Stimulated activated CD8-positive, alpha-beta memory T cell treated with anti-CD3 and anti-CD28 coated beads, Interleukin-7, amount 100 ng/mL, for 1 hour (primary cell): Measurements from ENCODE around the gene ARHGAP40.

ENCODE experiments used
- DNase-seq, 2 donors: peaks; one replicate each; pipeline ENCODE4 v3.0.0-alpha.2; 2020; ENCODE audit warnings: low read depth in 2 of 2

Gene ARHGAP40

DNA sequence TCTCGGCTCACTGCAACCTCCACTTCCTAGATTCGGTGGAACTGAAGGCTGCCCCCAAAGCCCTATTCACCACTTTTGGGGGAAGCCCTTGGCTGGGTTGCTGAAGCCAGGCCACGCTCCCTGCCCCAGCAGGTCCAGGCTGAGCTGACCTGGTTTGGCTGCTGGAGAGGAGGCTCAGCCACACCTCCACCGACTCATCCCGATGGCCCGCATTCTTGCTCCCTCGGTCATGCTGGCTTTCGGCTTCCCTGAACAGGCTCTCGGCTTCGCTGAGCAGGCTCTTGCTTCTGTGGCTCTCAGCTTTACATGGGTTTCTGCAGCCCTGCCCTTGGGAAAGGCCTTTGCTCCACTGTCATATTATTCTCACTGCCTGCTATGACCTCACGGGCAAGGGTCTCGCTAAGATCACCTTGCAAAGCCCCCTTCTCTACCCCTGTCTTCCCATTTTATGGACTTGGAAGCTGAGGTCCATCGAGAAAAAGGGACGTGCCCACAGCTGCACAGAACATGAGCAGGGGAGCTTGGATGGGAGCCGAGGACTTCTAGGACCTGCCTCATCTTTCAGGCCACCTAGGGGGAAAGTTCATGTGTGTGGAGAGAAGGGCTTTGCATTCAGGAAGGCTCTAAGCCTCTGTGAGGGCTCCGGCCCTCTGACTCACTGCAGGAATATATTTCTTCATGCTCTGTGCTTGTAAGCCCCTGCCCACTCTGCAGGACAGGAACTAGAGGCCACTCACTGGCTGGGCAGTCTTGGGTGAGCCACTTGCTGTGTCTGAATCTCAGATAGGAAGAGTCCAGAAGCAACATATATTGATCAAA lies 15.6 kb downstream of the ARHGAP40 start:
- DNase-seq, result no peak

DNA sequence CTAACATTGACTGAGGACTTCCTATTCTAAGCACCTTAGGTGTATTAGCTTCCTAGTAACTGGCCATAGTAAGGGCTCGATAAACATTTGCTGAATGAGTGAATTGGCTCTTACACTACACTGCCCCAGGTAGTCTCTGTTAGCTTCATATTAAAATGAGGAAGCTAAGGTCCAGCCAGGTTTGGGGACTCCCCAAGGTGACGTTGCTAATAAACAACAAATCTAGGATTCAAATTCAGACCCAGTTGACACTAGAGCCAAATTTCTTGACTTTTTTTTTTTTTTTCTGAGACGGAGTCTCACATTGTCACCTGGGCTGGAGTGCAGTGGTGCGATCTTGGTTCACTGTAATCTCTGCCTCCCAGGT lies 16.2 kb downstream of the ARHGAP40 start:
- no peak for DNase-seq

DNA sequence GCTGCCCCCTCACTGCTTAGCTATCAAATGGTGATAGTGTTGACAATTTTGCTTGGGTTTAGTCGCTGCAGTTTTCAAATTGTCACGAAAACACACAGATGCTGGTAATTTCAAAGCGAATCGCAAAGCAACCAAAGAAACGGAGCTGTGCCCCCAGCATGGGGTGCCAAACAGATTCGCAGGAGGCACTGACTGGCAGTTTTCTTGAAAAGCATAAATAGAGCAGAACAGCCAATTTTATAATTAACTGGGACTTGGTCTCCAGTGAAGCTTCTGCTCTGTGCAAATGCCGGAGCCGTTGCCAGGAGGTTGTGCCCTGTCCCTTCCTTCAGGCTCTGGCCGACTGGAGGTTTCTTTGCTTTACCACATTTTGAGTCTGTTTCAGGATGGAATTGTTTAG lies 18.8 kb downstream of the ARHGAP40 start:
- no peak for DNase-seq

DNA sequence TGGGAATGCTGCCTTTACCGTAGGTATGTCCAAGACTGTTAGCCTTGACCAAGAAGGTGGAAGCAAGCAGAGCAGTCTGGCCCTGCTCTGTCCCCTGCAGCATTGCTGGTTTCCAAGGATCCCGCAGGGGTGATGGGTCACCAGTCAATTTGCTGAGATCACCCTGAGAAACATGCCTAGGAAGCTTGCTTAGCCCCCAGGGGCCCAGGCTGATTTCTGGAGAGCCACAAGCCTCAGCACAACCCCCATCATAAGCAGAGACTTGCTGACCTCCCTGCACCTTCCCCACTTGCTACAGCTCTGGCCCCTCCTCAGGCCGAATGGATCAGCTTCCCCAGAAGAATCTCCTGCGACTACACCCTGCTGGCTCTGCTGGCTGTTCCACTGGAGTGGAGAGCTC lies 21.5 kb downstream of the ARHGAP40 start:
- DNase-seq, result no peak

DNA sequence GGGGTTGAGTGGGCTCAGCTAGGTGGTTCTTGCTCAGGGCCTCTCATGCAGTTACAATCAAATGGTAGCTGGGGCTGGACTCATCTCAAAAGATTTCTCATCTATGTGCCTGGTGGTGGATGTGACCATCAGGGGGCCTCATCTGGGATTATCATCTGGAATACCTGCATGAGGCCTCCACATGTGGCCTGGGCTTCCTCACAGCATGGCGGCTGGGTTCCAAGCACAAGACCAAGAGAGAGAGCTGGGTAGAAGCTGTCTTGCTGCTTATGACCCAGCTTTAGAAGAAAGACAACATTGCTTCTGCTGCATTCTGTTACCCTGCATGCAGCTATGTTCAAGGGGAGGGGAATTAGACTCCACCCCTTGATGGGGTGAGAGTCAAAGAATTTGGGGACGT lies 22.5 kb downstream of the ARHGAP40 start:
- no peak for DNase-seq

DNA sequence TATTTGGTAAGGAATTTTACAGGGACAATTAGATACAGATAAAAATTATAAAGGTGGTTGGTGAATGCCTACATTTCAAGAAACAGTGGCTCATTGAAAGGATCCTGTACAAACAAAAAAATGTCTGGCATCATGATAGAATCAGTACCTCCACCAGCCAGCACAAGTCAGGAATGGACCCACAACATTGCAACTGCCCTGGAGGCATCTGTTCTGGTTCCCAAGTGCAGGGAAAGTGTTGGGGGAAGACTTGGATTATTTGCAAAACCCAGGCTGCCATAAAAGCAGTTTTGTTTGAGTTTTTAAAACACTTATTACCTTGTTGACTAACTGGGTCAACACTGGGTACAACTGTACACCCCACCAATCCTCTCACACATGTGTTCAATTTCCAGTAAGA lies 24.3 kb downstream of the ARHGAP40 start:
- no peak for DNase-seq

DNA sequence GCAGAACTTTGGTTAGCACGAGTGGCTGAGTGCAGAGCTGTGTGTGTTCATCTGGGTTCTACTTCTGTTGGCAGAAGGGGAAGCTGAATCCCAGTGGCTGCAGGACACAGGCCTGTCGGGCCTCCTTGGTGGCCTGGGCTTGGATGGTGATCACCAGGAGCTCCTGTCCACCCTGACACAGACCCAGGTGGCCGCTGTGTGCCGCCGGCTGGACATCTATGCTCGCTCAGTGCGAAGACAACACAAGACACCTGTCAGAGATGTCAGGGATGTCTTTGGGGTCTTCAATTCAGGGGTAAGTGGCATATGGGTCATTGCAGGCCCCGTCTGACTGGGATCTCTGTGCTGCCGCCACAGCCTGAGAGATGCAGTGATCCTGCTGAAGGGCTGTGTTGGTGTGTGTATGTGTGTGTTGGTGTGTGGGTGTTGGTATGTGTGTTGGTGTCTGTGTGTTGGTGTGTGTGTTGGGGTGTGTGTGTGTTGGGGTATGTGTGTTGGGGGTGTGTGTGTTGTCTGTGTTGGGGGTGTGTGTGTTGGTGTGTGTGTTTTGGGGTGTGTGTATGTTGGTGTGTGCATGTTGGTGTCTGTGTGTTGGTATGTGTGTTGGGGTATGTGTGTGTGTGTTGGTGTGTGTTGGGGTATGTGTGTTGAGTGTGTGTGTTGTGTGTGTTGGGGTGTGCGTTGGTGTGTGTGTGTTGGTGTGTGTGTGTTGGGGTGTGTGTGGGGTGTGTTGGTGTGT lies 25.5 kb downstream of the ARHGAP40 start:
- DNase-seq, result no peak

DNA sequence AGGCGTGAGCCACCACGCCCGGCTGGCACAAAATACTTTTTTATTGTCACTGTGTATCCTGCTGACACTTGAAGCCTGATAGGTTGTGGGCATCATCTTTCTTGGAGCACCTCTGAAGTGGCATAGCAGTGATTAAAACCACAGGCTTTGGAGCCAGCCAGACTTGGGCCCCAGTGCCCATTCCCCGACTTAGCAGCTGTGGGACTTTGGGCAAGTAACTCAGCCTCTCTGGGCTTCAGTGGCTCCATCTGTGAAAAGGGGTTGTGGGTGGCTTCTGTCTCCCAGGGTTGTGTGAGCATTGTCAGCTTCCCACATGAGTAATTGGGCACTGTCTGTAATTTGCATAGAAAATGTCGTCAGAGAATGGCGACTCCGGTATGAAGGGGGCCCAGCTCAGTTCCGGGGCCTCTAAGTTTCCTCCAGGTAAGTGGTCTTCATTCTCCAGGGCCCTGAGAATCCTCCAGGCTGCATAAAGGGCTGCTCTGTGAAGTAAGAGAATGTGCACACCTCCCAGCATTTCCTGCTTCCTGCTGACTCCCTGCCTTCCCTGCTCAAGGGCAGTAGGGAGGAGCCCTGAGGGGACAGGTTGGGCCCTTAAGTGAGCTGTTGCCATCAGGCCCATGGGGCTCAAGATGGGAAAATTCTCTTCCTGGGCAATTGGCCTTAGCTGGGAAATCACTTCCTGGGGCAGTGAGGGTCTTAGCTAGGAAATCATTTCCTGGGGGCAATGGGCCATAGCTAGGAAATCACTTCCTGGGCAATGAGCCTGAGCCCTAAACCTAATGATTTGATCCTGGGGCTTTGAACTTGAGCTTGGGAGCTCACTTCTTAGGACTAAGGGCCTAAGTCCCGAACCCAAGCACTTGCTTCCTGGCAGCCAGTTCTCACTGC lies 27.2 kb downstream of the ARHGAP40 start:
- no peak for DNase-seq

DNA sequence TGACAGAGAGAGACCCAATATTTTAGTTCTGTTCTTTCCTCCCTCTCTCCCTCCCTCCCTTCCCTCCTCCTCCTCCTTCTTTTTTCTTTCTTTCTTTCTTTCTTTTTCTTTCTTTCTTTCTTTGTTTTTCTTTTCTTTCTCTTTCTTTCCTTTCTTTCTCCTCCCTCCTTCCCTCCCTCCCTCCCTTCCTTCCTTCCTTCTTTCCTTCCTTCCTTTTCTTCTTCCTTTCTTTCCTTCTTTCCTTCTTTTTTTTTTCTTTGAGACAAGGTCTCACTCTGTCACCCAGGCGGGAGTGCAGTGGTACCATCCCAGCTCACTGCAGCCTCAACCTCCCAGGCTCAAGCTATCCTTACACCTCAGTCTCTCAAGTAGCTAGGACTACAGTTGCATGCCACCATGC lies 28.4 kb downstream of the ARHGAP40 start:
- no peak for DNase-seq

DNA sequence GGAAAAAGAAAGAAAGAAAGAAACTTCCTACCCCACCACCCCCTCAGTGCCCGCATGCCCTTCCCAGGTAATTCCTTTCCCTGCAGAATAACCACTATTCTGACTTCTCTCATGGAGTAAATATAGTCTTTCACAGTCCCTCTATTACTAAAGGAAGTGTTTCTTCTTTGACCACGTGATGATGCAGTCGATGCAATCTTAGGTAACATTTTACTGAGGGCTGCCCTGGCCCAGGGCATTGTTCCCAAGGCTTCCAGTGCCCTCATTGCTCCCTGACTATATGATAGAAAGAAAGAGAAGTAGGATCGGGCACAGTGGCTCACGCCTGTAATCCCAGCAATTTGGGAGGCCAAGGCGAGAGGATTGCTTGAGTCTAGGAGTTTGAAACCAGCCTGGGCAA lies 29.1 kb downstream of the ARHGAP40 start:
- DNase-seq, result no peak

DNA sequence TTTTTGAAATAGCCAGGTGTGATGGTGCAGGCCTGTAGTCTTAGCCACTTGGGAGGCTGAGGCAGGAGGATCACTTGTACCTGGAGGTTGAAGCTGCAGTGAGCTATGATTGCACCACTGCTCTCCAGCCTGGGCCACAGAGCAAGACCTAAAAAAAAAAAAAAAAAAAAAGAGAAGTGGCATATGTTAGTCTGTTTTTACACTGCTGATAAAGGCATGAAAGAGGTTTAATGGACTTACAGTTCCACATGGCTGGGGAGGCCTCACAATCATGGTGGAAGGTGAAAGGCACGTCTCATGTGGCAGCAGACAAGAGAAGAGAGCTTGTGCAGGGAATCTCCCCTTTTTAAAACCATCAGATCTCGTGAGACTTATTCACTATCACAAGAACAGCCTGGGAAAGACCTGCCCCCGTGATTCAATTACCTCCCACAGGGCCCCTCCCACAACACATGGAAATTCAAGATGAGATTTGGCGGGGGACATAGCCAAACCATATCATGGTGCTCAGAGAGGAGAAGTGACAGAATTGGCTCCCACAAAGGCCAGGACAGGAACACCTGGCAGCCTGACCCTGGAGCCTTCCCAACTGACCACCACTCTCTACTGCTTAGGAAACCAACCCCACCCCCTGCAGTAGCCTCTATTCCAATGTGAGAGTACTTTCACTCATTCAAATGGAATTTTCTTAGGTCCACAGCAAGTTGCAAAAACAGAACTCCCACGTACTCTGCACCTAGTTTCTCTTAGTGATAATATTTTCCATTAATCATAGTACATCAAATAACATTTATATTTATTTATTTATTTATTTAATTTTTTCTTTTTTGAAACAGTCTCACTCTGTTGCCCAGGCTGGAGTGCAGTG lies 29.8 kb downstream of the ARHGAP40 start:
- no peak for DNase-seq

DNA sequence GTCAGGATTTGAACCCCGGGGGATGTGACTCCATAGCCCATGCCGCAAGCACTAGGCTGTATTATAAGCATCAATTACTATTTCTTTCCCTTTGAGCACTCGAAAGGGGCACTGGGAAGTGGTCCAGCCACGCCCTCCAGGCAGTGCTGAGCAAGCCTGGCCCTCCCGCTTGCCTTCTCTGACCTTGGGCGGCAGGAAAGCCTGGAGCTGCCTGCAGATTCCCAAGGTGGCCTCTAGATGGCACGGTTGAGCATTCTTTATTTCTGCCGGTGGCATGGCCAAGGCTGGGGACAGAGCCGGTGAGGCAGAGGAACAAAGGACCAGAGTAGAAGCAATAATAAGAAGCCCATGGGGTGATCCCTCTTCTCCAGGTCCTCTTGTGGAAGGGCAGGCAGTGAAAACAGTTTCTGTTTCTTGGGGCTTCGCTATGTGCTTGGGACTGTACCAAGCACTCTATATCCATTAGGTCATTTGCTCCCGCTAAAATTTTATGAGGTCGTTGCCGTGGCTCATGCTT lies 32.0 kb downstream of the ARHGAP40 start:
- DNase-seq, result peak; percentile 13 to 26

DNA sequence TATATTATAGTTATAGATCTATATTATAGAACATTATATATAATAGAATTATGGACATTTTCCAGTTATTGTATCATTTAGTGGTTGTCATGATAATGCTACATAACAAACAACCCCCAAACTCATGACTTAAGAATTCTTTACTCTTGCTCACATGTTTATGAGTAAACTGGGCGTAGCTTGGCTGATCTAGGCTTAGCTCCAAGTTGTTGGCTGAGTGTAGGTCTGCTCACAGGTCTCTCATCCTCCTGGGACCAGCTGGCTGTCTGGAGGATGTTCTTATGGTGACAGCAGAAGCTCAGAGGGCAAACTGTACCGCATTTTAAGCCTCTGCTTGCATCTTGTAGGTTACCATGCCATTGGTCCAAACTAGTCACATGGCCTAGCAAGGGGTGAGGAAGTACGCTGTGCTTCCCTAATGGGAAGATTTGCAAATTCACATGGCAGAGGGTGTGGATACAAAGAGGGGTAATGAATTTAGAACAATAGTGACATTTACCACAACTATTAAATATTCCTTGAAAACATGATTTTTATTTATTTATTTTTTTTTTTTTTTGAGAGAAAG lies 34.2 kb downstream of the ARHGAP40 start:
- DNase-seq, result no peak

DNA sequence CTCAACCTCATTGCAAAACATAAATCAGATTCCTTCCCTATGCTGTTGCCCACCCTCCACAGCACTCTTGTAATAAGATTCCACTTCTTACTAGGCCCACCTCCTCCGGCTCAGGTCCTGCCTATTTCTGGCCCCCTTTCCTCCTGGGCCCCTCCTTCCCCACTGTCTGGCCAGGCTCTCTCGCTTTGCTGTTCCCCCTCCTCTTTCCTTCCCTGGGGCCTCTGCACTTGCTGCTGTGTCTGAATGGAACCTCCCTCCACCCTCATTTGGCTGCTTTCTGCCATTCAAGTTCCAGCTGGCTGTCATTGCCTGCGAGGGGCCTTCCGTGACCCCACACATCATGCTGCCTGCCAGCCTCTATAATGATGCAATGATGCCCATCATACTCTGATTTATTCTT lies 38.9 kb downstream of the ARHGAP40 start:
- no peak for DNase-seq

DNA sequence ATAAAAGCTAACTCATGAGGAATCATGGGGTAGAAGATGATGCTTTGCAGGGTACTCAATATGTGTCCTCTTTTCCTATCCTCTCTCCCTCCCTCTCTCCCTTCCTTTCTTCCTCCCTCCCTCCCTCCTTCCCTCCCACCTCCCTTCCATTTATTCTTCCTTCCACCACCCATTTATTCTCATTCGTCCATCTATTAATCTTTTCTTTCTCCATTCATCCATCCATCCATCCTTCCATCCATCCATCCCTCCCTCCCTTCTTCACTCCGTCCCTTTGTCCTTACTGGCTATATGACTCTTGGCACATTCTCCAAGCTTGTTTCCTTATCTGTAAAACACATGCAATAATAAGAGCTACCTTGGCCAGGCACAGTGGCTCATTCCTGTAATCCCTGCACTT lies 40.9 kb downstream of the ARHGAP40 start:
- DNase-seq, result no peak

DNA sequence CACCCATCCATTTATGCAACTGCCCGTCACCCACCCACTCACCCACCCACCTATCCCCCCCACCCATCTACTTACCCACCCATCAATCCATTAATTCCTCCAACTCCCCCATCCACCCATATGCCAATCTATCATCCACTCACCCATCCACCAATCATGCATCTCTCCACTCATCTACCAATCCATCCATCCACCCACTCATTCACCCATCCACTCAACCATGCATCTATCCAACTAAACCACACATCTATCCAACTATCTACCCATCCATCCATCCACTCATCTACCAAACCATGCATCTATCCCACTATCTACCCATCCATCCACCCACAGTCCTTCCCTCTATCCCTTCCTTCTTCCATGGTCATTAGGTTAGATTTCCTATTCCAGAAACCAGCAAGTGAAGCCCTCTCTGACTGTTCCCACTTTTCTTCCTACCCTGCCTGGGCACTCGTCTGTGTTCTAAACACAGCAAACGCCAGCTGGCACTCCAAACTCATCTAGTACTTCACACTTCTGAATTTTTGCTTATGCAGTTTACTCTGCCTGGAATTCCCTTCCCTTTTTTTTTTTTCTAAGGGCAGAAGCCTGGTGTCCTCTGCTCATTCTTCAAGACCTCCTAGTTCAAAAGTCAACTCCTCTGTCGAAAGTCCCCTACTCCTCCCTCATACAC lies 43.1 kb downstream of the ARHGAP40 start:
- DNase-seq, result no peak

DNA sequence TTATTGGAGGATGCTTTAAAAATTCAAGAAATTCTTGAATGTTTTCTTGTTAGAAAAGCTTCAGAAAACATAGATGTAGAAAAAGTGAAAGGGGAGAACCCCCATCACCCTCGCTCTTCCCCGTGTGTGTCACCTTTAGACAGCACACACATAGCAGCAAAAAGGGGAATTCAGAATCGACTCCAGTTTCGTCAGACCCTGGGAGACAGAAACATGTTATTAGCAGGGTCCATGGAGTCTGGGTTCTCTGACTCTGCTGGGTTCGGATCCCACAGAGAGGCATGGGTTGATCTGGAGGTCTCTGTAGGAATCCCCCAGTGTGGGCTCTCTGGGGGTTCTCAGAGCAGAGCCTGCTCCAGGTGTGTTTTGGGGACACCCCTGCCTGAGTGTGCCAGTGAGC lies 43.7 kb downstream of the ARHGAP40 start:
- no peak for DNase-seq

DNA sequence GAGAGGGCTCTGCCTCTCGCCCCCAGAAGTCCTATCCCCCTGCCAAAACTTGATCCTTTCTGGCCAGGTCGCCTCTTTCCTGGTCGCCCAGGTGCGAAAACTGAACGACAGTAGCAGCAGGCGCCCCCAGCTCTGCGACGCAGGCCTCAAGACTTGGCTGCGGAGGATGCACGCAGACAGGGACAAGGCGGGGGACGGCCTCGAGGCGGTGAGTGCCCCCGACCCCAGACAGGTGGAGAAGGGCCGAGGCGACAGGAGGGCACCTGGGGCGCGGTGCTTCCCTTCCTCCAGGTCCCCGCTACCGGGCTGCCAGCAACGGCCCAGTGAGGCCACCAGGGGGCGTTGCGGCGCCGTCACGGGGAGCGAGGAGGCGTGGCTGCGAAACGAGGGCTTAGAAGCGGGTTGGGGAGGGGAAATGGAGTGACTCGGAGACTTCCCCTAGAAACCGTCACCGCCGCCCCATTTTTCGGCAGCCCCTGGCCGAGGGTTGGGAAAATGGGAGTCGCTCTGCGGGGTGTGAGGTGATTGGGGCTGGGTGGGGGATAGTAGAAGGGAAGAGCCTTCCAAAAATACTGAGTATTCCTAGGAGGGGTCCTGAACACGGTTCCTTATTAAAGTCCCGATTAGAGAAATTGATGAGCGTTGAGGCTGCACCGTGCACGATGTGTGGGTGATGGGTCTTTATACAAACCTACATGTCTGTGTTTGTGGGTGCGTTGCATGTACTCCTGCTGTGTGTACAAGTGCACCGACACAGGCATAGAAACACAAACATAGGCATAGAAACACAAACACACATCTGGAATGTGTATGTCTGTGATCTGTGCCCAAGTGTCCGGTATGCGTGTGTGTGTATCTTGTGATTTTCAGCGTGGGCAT lies 44.6 kb downstream of the ARHGAP40 start:
- DNase-seq, result peak; percentile 82 to 86

DNA sequence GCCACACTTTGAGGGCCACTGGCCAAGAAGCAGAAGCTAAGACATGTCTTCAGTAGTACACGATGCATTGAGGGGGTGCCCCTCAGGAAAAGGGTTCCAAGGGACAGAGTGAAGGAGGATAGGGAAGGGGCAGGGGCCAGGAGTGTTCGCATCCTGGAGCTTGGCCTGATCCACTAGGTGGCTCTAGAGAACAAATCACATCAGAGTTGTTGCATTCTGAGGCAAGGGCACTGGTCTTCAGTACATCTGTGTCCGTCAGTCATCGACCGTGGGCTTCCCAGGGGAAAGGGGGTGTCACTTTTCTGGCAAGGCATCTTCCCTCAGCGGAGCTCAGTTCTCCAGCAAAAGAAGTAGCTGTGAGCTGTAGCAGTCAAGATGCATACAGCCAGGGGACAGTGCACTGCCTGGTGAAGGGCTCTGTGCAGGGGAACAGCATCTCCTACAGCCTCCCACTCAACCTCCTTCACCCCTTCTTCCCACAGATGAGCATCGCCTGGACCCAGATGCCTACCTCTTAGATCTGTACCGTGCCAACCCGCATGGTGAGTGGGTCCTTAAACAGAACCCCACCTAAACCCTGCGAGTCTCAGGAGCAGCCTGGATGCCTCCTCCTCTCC lies 47.8 kb downstream of the ARHGAP40 start:
- DNase-seq, result no peak
